WI38 (cell line): ENCODE data around the gene ICE2.

ENCODE experiments used
- H3K4me3 ChIP-seq: 2 replicates; pipeline ENCODE4 v1.5.1; 2011; ENCODE audit warnings: low read depth, mild to moderate bottlenecking, control low read depth, low read length
- TF ChIP-seq, protein P1 (sequence below): IDR thresholded peaks from 2 replicates; pipeline ENCODE4 v1.5.1; 2012; ENCODE audit warnings: low read depth, mild to moderate bottlenecking, control low read depth, low read length

ICE2 gene

DNA sequence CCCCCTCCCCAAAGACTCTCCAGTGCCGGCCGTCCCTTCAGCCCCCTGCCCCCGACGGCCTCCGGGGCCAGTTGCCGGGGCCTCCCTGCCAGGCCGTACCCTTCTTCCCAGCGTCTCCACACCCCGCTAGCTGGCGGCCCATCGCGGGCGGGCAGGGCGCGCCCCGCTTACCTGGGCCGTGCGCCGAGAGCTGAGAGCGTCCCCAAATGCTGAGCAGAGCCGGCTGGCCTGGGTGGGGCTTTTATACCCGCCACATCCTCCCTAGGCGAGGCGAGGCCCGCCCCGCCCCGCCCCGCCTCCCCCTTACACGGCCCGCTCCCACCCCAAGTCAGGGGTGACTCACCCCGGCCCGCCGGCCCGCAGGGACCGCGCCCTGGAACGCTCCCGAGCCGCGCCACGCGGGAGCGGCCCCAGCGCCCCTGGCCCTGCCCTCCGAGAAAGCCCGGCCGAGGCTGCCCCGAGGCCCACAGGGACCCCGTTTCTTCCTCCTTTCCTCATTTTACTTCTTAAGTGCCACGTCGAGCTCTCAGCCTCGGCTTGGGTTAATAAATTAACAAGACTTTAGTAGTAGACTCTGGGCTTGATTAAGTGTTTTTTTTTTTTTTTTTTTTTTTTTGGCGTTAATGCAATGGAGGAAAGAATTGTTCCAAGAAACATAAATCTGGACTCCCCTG is 81.0 kb downstream of the ICE2 start, which contains the start of gene ANXA2:
ANXA2 (minus strand) TSS at position 215 of the 674 bp plus-strand sequence. CDS start 11,911 bp downstream, outside the sequence.
- peak within 1 kb of the TSS; percentile 96 for H3K4me3 ChIP-seq

DNA sequence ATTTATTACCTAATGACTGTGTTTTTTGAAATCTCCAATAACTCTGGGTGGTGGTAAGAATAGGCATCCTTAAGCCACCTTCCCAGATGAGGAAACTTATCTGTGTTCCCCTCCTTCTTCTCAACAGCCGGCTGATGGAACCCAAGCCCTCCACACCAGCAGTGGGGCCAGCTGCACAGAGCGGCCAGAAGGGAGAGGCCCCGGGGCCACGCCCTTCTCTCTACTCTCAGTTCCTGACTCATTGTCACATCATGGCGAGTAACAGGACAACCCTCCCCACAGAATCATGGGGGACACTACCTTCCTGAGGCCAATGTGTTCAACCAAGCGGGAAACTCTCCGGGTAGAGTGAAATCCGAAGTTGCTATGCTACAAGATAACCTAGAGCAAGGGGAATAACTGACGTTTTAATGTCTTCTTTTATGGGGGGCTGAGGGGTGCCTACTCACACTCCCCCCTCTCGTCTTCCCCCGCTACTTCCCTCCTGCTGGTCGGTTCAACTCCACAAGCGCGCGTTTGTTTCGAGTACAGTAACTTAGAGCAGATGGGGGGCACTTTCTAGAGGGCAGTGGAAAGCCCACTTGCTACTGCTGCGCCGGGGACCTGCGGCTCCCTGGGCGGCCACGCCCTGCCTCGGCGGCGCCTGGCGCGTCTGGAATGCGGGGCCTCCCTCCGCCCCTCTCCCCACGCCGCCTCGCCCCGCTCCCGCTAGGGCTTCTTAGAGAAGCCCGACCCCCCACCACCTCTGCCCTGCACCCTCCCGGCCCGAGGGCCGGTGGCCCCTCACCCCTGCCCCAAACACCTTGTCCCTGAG is 81.8 kb downstream of the ICE2 start:
- H3K4me3 ChIP-seq = peak overlapping the region; percentile 96
- TF ChIP-seq, protein P1, sequence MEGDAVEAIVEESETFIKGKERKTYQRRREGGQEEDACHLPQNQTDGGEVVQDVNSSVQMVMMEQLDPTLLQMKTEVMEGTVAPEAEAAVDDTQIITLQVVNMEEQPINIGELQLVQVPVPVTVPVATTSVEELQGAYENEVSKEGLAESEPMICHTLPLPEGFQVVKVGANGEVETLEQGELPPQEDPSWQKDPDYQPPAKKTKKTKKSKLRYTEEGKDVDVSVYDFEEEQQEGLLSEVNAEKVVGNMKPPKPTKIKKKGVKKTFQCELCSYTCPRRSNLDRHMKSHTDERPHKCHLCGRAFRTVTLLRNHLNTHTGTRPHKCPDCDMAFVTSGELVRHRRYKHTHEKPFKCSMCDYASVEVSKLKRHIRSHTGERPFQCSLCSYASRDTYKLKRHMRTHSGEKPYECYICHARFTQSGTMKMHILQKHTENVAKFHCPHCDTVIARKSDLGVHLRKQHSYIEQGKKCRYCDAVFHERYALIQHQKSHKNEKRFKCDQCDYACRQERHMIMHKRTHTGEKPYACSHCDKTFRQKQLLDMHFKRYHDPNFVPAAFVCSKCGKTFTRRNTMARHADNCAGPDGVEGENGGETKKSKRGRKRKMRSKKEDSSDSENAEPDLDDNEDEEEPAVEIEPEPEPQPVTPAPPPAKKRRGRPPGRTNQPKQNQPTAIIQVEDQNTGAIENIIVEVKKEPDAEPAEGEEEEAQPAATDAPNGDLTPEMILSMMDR = no peak

More for the DNA sequence above, 81.0 kb downstream of the ICE2 start, which contains the start of gene ANXA2:
- TF ChIP-seq, protein P1 = no peak

DNA sequence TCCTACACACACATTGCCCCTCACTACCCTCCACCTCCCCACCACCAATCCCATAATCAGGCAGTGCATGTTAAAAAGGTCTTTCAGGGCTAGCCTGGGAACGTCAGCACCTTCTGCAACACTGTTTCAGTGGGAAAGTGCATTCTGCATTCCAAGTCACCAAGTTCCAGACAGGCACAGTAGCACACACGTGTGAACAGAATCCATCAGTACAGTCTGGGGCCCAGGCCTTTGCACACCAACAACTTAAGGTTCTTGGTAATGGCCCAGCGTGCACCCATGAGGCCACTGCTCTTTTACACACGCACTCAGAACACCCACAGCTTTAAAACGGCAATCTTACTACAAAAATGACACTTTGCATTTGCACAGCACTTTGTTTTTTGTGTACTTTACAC is 82.4 kb downstream of the ICE2 start:
- TF ChIP-seq, protein P1 = no peak
- peak overlapping the region; percentile 96 for H3K4me3 ChIP-seq

DNA sequence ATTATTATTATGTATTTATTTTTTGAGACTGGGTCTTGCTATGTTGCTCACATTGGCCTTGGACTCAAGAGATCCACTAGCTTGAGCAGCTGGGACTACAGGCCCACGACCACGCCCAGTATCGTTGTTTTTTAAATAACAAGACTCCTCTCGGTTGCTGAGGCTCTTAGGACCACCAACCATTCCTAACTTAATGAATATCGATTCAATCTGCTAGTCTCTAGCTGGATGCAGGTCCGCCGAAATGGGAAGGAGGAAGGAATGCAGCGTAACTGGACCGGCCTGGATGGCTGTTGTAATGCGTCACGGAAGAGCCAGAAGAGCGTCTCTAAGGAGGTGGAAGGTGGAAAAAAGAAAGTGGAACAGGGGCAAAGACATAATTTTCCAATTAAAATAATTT is 82.8 kb downstream of the ICE2 start:
- peak overlapping the region; percentile 96 for H3K4me3 ChIP-seq
- TF ChIP-seq, protein P1 = no peak

DNA sequence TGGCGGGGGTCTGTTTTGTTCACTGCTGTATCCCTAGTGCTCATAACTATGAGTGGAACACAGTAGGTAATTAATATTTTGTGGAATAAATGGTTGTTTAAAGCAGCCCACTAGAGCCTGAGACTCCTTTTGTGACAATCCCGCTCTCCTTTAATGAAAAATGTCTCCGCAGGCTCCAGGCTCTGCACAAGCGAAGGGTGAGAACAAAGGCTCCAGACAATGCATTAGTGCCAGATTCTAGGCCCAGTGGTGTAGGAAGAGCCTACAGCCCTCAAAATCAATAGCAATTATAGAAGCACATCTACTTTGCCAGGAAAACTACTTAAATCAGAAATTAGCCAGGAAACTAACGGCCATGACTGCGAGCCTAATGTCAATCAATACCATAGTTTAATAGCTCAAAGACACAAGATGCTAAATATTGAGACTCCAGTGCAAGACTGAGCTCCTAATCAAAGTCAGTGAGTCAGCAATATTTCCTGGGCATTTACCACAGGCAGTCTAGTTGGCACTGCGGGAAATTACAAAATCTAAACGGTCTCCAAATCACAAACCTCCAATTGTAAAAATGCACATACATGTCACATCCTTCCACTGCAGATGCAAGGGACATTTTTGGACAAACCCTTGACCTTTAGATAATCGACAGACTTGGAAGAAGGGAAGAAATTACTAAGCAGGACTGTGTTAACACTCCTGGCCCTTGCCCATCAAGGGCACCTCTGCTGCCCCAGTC is 83.5 kb downstream of the ICE2 start:
- peak overlapping the region; percentile 96 for H3K4me3 ChIP-seq

DNA sequence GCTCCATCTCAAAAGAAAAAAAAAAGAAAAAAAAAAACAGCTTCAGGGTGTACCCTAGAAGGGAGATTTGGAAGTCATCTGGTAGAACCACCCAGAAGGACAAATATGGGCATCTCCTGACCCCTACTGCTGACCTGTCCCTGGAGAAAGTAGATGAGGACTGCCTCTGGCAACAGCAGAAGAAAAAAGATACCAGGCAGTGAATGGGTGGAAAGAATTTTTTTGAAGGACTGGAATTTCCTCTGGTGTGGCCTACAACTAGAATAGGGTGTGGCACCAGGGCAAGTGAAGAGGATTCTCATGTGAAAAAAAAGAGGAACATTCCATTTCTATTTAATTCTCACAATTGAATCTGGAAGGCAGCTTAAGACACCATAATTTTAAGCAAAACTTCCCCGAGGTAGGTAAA is 84.2 kb downstream of the ICE2 start:
- TF ChIP-seq, protein P1 = no peak
- H3K4me3 ChIP-seq = peak overlapping the region; percentile 96

More for the DNA sequence above, 83.5 kb downstream of the ICE2 start:
- TF ChIP-seq, protein P1 = no peak
